GM18511 (cell line): ENCODE results near the gene PFDN6.

Experiments
- ATAC-seq: cut with Tn5 transposase; IDR thresholded peaks from one replicate; pipeline ENCODE4 v1.9.1; 2021; ENCODE audit warnings: mild to moderate bottlenecking, moderate library complexity; ENCODE audit not compliant: unreplicated experiment

Gene PFDN6

GRCh38 chr6:33294086-33294823, 4.9 kb downstream of the PFDN6 start:
- no peak for ATAC-seq

GRCh38 chr6:33295621-33296369, 6.4 kb downstream of the PFDN6 start:
- no peak for ATAC-seq

GRCh38 chr6:33296797-33297405, 7.5 kb downstream of the PFDN6 start:
- ATAC-seq, result no peak

GRCh38 chr6:33297406-33297955, 8.1 kb downstream of the PFDN6 start:
- ATAC-seq, result no peak

GRCh38 chr6:33297956-33298772, 8.8 kb downstream of the PFDN6 start:
- peak; percentile 23 for ATAC-seq

- ATAC-seq, result peak; percentile 38
Observed at GRCh38 chr6:33298773-33299236, 9.4 kb downstream of the PFDN6 start, which contains the start of gene RGL2. RGL2 (minus strand) TSS chr6:33298942; CDS start chr6:33298610, 332 bp downstream.

GRCh38 chr6:33299237-33299944, 10.0 kb downstream of the PFDN6 start:
- ATAC-seq, result peak; percentile 77

GRCh38 chr6:33301877-33302276, 12.5 kb downstream of the PFDN6 start:
- ATAC-seq, result no peak

GRCh38 chr6:33304216-33304615, 14.8 kb downstream of the PFDN6 start:
- no peak for ATAC-seq

- ATAC-seq, result no peak
Observed at GRCh38 chr6:33305052-33305451, 15.7 kb downstream of the PFDN6 start.

- no peak for ATAC-seq
Observed at GRCh38 chr6:33306356-33306755, 17.0 kb downstream of the PFDN6 start.

- peak; percentile 41 for ATAC-seq
Observed at GRCh38 chr6:33312361-33313104, 23.1 kb downstream of the PFDN6 start.

- no peak for ATAC-seq
Observed at GRCh38 chr6:33313105-33313708, 23.8 kb downstream of the PFDN6 start.

- ATAC-seq, result no peak
Observed at GRCh38 chr6:33313709-33314514, 24.5 kb downstream of the PFDN6 start, which contains the start of gene TAPBP. TAPBP (minus strand) TSS chr6:33314078; CDS start chr6:33314041, 37 bp downstream.

GRCh38 chr6:33314515-33314942, 25.1 kb downstream of the PFDN6 start:
- ATAC-seq, result no peak

- no peak for ATAC-seq
Observed at GRCh38 chr6:33314943-33315792, 25.8 kb downstream of the PFDN6 start.
